ENCODE results near the gene IQGAP3.

IQGAP3 gene

DNA sequence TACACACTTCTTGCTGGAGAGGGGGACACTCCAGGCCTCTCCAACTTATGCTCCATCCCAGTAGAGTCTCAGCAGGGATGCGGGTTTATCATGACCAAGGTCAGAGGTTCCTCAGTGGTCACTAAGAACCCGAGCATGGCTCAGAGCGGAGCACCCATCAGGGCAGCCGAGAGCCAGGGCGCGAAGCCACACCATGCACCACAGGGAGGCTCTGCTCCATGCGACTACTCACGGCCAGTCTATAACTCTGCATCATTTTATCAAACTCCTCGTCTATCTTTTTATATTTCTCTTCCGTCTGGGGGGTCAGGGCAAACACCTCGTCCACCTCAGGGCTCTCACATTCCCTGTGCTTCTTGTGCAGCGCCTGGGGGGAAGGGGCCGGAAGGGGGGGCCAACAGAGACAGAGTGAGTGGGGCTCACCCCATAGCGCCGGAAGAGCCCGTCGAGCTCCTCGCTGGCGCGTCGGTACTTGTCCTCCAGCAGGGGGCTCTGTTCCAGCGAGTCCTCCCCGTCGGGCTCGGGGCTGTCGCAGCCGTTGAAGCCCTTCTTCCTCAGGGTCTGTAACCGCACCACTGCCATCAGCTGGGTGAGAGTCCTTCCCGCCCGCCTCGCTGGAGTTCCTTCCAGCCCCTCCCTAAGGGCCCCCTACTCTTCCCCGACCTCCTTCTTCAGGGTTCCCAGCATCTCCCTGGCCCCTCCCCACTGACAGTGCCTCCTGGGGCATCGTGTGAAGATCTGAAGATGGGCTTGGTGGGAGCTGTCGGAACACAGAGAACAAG is 91.8 kb downstream of the IQGAP3 start:
- DNase-seq (ENCODE audit: low read depth) = peak; percentile 62

DNA sequence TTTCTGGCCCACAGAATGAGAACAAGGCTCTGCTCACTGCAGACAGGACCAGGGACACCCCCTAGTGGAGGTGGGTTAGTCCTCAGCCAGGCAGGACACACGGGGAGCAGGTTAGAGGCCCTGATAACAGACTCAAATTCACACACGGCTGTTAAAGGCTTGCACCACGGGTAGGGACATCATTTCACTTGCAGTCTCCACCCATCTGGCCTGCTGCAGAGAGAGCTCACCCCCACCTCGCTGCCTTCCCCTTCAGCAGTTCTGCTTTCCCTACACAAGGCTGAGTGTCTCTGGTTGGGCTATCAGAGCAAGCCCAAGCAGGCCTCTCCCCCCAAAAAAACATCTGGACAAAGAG is 92.4 kb downstream of the IQGAP3 start:
- no peak for DNase-seq (ENCODE audit: low read depth)

DNA sequence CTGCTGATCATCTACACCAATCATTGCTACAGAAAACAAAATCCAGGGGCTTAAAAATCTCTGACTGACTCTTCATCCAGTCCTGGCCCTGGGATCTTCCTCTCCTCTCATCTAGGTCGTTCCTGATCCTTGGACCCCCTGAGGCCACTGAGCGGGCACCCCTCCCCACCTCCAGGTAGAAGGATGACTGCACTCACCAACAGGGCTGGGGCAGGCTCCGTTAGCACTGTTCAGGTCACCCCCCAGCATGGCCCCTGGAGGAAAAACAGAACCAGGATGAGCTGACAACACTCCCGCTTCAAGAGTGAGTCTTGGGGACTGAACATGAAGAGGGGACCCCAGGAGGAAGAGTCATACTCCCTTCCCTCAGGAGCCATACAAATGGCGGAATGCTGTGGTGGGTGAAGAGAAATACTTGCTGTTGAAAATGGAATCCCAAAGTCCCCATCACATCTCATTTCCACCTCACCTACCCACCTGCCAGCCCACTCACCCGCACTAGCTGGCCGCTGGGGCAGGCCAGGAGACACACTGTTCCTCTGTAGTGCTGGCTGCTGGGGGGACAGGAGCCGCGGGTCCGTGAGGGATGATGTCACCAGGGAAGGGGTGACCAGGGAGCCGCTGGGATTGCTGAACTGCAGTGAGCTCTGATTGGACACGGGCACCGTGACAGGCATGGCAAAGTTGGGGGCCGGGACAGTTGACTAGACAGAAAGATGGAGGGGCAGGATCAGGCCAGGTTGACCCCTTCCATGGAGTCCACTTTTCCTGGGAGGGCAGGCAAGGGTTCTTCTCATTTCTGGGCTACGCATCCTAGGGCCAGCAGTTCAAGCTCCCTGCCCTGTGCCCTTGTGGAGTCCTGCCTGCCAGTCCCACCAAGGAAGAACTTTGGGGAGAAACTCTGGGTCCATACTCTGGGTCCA is 93.0 kb downstream of the IQGAP3 start:
- no peak for DNase-seq (ENCODE audit: low read depth)

DNA sequence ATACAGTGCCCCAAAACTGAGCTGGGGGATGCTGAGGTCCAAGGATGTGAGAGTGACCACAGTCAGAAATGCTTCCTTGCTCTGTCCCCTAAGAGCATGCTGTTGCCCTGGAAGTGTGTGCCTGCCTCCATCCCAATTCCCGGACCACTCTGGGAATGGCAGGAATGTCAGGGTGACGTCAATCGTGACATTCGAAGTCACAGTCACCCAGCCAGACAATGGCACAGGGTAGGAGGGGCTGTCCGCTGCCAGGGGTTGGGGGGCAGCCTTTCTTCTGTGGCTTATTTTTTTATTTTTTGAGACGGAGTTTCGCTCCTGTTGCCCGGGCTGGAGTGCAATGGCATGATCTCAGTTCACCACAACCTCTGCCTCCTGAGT is 94.1 kb downstream of the IQGAP3 start:
- no peak for DNase-seq (ENCODE audit: low read depth)

DNA sequence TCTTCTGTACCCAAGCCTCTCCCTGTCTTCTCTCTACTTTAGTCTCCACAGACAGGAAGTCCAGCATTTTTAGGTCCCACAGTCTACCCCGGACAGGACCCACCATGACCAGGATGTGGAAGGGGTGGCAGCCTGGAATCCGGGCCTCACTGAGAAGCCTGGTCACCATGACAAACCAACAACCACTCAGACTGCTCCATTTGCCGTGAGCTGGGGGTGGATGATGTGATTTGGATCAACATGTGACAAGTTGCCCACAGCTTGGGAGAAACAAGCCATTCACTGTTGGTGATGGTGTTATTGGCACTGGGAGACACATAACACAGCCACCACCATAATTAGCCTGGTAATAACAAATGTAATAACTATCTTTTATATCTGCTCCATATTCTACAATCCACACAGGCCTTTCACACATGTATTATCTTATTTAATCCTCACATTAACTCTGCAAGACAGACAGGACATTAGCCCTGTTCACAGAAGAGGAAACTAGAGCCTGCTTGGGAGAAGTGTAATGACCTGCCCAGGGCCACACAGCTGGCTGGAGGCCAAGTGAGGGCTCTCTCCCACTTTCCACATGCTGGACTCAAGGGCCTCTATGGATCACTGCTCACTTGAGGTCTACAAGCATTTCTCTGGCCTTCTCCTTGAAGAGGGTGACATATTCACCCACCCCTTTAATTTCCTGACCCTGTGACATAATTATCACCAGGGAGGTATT is 94.7 kb downstream of the IQGAP3 start:
- peak; percentile 37 for DNase-seq (ENCODE audit: low read depth)

DNA sequence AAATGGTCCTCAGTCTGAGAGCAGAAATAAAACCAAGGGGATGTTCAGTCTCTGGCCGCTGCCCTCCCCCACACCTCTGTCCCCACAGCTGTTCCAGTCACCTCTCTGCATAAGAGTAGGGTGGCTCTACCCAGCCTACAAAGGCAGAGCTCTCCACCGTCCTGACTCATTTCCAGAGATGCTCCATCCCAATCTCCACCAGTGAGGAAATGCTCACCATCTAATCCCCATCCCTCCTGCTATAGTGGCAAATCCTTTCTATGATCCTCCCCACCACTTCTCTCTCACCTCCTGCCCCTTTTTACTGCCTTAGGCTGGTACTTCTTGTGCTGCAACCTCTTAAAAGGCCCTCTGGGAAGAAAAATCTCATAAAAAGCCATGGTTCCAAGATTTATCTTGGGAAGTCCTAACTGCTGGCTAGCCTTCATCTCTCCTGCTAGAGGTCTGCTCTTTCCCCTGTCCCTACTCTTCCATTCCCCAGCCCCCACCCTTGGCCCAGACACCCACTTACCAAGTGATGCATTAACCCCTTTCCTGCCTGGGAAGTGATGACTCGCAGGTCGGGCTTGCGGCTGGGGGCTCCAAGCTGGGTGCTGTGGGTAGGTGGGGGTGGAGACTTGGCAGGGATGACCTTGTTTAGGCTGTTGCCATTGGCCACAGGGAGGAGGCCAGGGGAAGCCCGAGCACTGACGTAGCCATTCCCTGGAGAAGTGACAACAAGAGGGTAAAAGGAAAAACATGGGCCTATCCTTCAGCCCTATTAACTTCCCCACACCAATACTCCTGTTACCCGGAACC is 95.7 kb downstream of the IQGAP3 start:
- peak; percentile 78 for DNase-seq (ENCODE audit: low read depth)

DNA sequence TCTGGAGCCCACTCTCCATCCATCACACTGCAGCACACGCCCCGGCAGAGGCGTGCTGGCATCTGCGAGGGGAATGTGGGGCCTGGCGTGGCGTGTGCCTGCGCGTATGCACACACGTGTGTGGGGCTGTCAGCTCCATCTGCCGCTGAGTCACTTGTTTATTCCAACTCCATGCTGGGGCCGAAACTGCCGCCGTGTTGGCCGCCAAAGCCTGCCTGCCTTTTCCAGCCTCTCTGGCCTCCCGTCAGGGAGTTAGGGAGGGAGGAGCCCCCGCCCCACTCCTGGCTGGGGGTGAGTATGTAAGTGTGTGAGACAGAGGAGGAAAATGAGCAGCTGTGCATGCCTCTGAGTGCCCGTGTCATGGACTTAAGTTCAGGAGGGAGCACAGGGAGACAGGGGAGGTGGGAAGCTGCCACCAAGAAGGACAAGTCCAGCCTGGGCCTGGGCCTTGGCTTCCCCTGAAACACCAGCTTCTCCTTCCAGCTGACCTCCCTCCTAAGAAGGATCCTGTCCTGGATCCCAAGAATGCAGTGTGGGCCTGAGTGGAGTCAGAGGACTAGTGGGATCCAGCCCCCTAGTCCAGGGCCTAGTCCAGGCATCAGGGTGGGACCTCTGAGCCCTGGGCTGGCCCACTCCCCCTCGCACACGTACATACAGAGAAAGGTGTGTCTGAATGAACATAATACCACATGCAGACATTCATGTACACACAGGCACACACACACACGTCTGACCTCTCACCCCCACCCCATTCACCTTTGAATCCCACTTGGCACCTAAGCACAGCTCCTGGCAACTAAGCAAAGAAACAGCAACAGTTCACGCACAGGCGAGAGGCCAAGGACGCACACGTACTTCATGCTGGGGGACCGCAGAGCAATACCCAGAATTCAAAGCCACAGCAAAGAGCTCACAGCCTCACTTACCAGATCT is 96.5 kb downstream of the IQGAP3 start:
- peak; percentile 94 for DNase-seq (ENCODE audit: low read depth)

All from EH (cell line).